NCI-H748 (cell line): Measurements from ENCODE around the gene CPZ.
"Not testable (repeated sequence)": the region's sequence is repeated elsewhere in the genome, so short reads cannot be mapped to it uniquely, and the experiment has no call there.

Experiments used
- DNase-seq: peaks from one replicate; lab custom pipeline; 2025; ENCODE audit not compliant: unreplicated experiment; lab: John Stamatoyannopoulos, UW

CPZ gene

GRCh38 chr4:8648816-8649630, 56.5 kb downstream of the CPZ start:
- no peak for DNase-seq

GRCh38 chr4:8649631-8650361, 57.2 kb downstream of the CPZ start:
- DNase-seq = no peak

- DNase-seq = no peak
Observed at GRCh38 chr4:8651661-8652180, 59.2 kb downstream of the CPZ start.

DNA sequence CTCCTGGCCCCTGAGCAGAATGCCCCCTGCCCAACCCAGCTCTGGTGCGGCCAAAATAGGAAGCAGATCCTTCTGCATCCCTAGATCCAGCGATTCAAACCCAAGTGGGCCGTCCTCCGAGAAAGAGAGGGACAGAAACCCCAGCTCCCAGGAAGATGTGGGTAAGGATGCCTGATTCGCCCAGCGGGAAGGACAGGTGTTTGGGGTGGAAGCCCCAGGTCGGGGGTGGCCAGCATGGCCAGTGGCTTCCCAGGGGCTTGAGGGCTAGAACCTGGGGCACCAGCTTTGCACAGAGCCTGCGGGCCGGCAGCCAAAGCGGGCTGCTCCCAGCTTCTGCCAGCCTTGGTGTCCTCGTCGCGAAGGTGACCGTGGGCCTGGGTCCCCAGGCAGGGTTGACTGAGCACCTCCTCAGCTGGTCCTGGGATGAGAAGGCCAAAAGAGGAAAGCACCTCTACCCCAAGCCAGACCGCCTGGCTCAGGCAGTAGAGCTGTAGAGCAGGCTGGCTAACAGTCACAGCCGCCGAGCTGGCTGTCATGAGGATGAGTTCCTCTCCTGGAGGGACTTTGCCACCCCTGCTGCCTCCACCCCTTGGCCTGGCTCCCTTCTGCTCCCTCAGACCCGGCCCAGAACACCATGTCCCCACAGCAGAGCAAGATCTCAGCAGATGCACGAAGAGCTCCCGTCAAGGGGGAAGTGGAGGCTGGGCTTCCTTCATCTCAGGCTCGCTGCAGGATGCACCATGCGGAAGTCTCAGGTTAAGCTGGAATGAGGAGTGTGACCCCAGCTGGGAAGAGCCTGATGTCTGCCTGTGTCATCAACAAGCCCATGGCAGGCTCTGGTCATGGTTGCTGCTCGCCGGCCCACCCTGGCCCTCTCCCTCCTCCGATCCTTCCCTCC, 59.9 kb downstream of the CPZ start:
- no peak for DNase-seq

DNA sequence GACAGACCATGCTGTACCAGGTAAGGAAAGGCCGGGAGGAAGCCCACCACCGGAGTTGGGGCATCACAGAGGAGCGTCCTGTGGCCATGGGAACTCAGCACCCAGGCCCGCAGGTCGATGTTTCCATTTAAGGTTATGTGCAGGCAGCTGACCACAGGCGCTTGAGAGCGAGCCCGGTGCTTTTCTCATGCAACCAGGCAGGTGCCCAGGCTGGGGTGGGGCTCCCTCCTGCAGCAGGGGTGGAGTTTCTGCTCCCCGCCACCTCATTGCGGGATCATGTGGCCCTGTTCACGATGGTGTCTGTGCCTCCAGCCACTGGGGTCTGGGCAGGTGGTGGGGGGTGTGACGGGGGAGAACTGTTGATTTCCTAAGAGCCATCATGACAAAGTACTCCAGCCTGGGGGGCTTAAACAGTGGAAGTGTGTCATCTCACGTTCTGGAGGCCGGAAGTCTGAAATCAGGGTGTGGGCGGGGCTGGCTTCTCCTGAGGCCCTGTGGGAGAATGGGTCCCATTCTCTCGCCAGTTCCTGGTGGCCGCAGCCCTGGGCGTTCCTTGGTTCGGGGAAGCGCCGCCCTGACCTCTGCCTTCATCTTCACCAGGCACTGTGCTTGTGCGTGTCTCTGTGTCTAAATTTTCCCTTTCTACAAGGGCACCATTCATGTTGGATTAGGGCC, 60.9 kb downstream of the CPZ start:
- no peak for DNase-seq

- not testable (repeated sequence) for DNase-seq
Observed at GRCh38 chr4:8654139-8654538, 61.6 kb downstream of the CPZ start.

- no peak for DNase-seq
Observed at GRCh38 chr4:8655411-8656184, 63.0 kb downstream of the CPZ start.

- DNase-seq = no peak
Observed at GRCh38 chr4:8656185-8656517, 63.6 kb downstream of the CPZ start.

DNA sequence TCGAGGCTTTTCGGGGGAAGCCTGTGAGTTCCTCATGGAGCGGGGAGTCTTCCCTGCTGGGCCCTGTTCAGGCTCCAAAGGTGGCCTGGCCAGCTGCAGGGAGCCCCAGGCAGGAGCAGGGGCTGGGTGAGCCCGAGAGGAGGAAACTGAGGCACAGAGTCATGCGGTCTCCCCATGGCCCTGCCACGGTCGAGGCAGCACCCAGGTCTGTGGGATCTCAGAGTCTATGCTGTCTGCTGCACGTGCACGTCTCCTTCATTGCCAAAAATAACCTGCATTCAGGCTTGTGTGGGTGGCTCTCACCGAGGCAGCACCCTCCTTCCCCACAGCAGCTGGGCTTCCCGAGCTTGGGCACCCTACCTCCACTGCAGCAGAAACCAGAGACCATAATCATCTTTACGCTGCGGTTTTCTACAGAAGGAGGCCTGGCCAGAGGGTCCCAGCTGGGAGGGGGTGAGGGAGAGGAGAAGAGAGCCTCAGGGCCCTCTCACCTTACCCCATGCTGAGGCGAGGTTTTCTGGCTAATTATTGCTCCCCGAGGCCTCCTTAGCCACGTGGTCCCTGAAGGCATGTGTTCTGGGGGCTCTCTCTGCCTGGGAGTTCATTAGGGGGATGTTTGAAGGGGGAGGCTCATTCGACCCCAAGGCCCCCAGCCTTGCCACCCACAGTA, 64.3 kb downstream of the CPZ start:
- DNase-seq = no peak

DNA sequence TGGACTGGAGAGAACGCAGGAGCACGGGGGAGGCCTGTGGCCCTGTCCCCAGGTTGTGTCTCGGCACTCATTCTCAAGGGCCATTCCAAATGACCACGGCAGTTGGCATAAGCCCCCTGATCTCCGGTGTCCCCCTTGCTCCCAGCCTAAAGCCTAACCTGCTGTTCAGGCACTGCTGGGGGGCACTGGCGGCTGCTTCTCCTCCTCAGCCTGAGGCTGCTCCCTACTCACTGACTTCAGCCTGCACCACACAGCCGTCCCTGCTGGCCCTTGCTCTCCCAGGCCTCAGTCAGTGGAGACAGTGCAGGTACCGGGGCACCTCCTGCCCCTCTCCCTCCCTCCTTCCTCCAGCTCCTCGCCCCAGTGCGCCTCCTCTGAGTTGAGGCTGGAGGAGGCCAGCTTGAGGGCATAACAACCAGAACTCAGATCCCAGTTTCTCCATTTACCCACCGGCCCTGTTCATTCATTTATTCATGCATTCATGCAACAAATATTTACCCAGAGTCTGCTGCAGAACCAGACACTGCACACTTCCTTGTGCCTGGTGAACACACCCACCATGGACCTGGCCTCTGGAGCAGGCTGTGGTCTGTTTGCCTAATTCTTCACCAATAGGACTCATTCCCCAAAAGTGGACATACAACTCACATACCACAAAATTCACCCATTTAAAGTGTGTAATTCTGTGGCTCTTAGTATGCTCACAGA, 65.0 kb downstream of the CPZ start:
- no peak for DNase-seq

GRCh38 chr4:8662776-8663175, 70.2 kb downstream of the CPZ start:
- DNase-seq = no peak

DNA sequence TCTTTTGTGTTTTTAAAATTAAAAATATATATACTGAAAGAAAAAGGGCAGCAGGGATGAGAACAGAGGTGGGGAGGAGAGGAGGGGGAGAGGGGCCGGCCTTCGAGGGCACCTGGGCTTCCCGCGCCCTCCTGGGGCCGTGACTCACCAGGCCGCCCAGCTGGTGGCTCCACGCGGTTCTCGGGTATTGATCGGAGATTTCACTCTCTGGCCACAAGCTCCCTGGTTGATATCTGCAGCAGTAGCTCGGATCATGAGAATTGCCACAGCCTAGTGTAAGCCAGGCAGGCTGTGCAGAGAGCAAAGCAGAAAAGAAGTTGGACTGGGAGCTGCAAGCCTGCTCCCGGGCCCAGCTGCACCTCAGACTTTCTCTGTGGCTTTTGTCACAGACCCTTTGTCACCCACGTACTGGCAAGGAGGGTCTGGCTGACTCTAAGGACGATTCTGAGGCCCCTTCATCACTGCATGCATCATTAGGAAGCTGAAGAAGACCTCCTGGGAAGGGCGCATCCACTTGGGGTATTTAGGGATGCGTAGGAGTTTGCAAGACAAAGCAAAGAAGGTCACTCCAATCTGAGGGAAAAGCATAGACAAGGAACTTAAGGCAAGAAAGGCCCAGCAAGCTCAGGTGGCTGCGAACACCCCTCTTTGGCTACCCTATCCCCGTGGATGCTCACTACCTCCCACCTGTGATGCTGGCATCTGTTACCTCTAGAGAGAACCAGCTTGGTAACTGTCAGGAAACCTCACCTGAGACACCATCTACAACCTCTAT, 71.7 kb downstream of the CPZ start:
- no peak for DNase-seq

- no peak for DNase-seq
Observed at GRCh38 chr4:8664976-8665375, 72.4 kb downstream of the CPZ start.

- DNase-seq = no peak
Observed at GRCh38 chr4:8665406-8666360, 73.1 kb downstream of the CPZ start.

- DNase-seq = no peak
Observed at GRCh38 chr4:8666581-8666980, 74.0 kb downstream of the CPZ start.
